Neural progenitor cell (in vitro differentiated cells): ENCODE measurements around the gene PCK1.

Experiments
- CTCF ChIP-seq: fragments of 200-600 bp; sonication (generic); IDR thresholded peaks from 2 replicates; pipeline ENCODE4 v1.5.1; 2017; ENCODE audit warnings: antibody characterized with exemption, mild to moderate bottlenecking
- EZH2 ChIP-seq: fragments of 200-600 bp; sonication (generic); IDR thresholded peaks from 2 replicates; pipeline ENCODE4 v1.6.1; 2017; ENCODE audit warnings: antibody characterized with exemption, mild to moderate bottlenecking, moderate library complexity

GRCh38 chr20:57544838-57545564 lies 15.9 kb upstream of the PCK1 start:
- TF ChIP-seq CTCF (no peak), EZH2 (no peak)
